Measurements from ENCODE around the gene TMEM17.

Gene TMEM17

GRCh38 chr2:62473246-62473827, 32.7 kb downstream of the TMEM17 start:
- Mint-ChIP-seq H3K27ac (peak overlapping the region; percentile 52), H3K4me3 (no peak overlapping the region), H3K9me3 (no peaks in the 10 kb centered on the region), H3K36me3 (ENCODE audit: low read depth) (no peaks in the 10 kb centered on the region), H3K27me3 (ENCODE audit: low read depth, poor library complexity) (peaks cover 4% of the 10 kb centered on the region), H3K4me1 (peaks cover 50% of the 10 kb centered on the region)
- no peak for DNase-seq
- TF ChIP-seq, protein P1, sequence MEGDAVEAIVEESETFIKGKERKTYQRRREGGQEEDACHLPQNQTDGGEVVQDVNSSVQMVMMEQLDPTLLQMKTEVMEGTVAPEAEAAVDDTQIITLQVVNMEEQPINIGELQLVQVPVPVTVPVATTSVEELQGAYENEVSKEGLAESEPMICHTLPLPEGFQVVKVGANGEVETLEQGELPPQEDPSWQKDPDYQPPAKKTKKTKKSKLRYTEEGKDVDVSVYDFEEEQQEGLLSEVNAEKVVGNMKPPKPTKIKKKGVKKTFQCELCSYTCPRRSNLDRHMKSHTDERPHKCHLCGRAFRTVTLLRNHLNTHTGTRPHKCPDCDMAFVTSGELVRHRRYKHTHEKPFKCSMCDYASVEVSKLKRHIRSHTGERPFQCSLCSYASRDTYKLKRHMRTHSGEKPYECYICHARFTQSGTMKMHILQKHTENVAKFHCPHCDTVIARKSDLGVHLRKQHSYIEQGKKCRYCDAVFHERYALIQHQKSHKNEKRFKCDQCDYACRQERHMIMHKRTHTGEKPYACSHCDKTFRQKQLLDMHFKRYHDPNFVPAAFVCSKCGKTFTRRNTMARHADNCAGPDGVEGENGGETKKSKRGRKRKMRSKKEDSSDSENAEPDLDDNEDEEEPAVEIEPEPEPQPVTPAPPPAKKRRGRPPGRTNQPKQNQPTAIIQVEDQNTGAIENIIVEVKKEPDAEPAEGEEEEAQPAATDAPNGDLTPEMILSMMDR (IDR thresholded peaks at IDR 0.05) = no peak

DNA sequence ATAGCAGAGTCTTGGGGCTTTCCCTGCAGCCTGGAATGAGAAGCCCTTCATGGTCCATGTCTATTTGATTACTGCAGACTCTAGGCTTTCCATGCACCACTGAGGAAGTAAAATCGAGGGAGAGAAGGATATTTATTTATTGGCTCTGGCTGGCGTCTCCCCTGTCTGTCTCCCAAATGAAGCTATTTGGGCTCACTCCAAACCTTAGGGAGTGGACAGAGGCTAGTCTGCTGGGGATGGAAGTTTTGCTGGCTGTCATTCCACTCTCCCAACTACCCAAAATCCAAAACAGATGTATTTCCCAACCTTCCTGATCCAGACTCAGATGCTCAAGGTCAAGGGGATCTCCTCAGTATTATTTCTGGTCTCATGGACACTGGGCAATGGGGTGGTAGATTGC, 33.7 kb downstream of the TMEM17 start:
- Mint-ChIP-seq H3K4me3 (no peak overlapping the region), H3K27ac (no peak overlapping the region), H3K4me1 (peaks cover 43% of the 10 kb centered on the region), H3K27me3 (ENCODE audit: low read depth, poor library complexity) (peaks cover 4% of the 10 kb centered on the region), H3K9me3 (no peaks in the 10 kb centered on the region), H3K36me3 (ENCODE audit: low read depth) (no peaks in the 10 kb centered on the region)
- no peak for DNase-seq
- TF ChIP-seq, protein P1 (IDR thresholded peaks at IDR 0.05) = no peak

DNA sequence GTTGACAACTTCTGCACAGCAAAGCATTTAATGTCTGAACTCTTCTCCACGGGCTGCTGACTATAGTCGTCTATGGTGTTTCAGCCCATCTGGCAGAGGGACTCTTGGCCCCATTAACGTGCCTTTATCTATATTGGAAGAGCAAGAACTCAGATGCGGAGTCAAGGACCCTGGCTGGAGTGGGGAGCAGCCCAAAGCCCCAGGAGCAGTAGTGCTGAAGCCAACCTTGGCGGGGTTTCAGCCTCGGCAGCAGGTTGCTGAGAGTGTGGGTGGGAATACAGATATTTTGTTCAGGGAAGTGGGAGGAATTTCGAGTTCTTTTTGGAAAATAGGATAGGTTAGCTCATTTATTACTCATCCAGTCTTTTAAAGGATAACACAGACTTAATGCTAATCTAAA, 34.2 kb downstream of the TMEM17 start:
- no peaks in the 10 kb centered on the region for H3K36me3 Mint-ChIP-seq (ENCODE audit: low read depth)
- TF ChIP-seq, protein P1 (IDR thresholded peaks at IDR 0.05) = no peak
- H3K27me3 Mint-ChIP-seq (ENCODE audit: low read depth, poor library complexity) = peaks cover 4% of the 10 kb centered on the region
- H3K9me3 Mint-ChIP-seq = no peaks in the 10 kb centered on the region
- H3K4me3 Mint-ChIP-seq = no peak overlapping the region
- no peak overlapping the region for H3K27ac Mint-ChIP-seq
- peaks cover 41% of the 10 kb centered on the region for H3K4me1 Mint-ChIP-seq
- DNase-seq = no peak

DNA sequence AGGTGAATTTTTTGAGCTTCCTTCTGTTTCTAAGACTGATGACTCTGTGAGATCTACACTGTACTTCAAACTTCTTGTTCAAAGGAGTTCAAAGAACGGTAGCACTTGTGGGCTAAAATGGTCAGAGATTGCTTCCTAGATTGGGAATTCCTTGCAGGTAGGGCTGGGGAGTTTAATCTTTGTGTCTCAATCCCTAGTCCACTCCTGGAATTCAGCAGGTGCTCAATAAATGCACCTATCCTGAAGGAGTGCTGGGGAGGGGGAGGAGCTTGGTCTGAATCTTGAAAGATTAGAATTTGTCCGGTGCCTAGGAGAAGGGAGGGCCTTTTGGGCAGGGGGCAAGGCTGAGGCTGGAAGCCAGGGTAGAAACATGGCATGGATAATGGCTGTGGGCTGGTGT, 34.6 kb downstream of the TMEM17 start:
- peaks cover 38% of the 10 kb centered on the region for H3K4me1 Mint-ChIP-seq
- TF ChIP-seq, protein P1 (IDR thresholded peaks at IDR 0.05) = no peak

DNA sequence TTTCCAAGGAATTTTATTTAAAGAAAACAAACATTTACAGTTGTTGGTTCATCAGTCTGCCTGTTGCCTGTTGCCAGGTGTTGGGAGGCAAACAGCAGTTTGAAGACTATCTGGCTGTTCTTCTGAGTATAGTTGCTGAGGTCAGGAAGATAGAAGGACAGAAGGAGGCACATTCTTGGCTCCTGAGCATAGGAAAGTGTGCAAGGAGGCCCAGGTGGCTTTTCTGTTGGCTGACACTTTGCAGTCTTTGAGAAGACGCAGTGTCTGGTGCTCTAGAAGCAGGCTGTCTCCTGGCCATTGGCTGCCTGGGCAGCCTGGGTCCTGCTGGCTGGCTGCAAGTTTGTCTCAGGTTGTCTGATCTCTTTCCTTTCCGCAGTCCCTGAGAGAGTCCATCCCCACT, 36.4 kb downstream of the TMEM17 start:
- H3K9me3 Mint-ChIP-seq = no peaks in the 10 kb centered on the region
- H3K4me1 Mint-ChIP-seq = peaks cover 35% of the 10 kb centered on the region
- TF ChIP-seq, protein P1 (IDR thresholded peaks at IDR 0.05) = no peak
- DNase-seq = no peak
- H3K27ac Mint-ChIP-seq = no peak overlapping the region
- H3K27me3 Mint-ChIP-seq (ENCODE audit: low read depth, poor library complexity) = peaks cover 9% of the 10 kb centered on the region
- H3K4me3 Mint-ChIP-seq = no peak overlapping the region
- no peaks in the 10 kb centered on the region for H3K36me3 Mint-ChIP-seq (ENCODE audit: low read depth)

More for the DNA sequence above, 34.6 kb downstream of the TMEM17 start:
- Mint-ChIP-seq H3K4me3 (no peak overlapping the region), H3K36me3 (ENCODE audit: low read depth) (no peaks in the 10 kb centered on the region), H3K27ac (no peak overlapping the region), H3K27me3 (ENCODE audit: low read depth, poor library complexity) (peaks cover 6% of the 10 kb centered on the region), H3K9me3 (no peaks in the 10 kb centered on the region)
- no peak for DNase-seq

DNA sequence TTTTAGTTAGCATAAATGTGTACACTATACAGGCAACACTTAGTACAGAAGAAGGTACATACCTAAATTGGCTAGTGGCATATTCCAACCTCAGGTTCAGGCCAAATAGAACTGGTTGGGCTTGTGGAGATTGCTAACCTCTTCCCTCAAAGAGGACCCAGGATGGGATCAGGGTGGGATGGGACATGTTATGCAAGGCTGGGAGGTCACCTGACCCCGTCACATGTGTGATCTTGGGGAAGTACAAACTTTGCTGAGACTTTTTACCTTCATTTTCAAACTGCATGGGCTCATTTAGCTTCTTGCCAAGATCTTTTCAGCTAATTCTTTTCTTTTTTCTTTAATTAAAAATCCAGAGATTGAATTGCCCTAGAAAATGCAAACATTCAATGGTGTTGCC, 36.9 kb downstream of the TMEM17 start:
- no peak for DNase-seq
- TF ChIP-seq, protein P1 (IDR thresholded peaks at IDR 0.05) = no peak
- H3K4me3 Mint-ChIP-seq = no peak overlapping the region
- no peaks in the 10 kb centered on the region for H3K36me3 Mint-ChIP-seq (ENCODE audit: low read depth)
- peaks cover 9% of the 10 kb centered on the region for H3K27me3 Mint-ChIP-seq (ENCODE audit: low read depth, poor library complexity)
- peaks cover 35% of the 10 kb centered on the region for H3K4me1 Mint-ChIP-seq
- H3K27ac Mint-ChIP-seq = no peak overlapping the region
- no peaks in the 10 kb centered on the region for H3K9me3 Mint-ChIP-seq
